HepG2 (cell line): ENCODE data around the gene GRPEL2. TPM values are rescaled to one million over a fixed set of nuclear protein-coding genes. Genes with fewer than 3 reads are reported as not detected.
A peak's percentile ranks its signal among the peaks of the same experiment; 100 is the strongest.

Experiments used
- CBX5 ChIP-seq: sonication (generic); formaldehyde crosslinking; IDR thresholded peaks from 2 replicates; pipeline ENCODE4 v1.4.0; 2020; ENCODE audit warnings: missing genetic modification reagents, borderline replicate concordance
- GFI1 ChIP-seq: sonication (generic); formaldehyde crosslinking; IDR thresholded peaks from 2 replicates; pipeline ENCODE4 v1.5.0; 2020; ENCODE audit warnings: missing genetic modification reagents, mild to moderate bottlenecking, borderline replicate concordance
- MIER2 ChIP-seq: IDR thresholded peaks from 2 replicates; pipeline ENCODE4 v1.6.1; 2016; ENCODE audit warnings: missing biosample characterization, missing genetic modification reagents
- SOX13 ChIP-seq, 3 experiments: fragments of 450-650 bp in 1 of 3; sonication (generic) in 1 of 3; formaldehyde crosslinking in 1 of 3; IDR thresholded peaks in 2 of 3; conservative IDR thresholded peaks in 1 of 3; 2 replicates each; pipeline versions ENCODE4 v1.5.0 to v1.6.1; 2016 to 2020; ENCODE audit warnings: antibody characterized with exemption in 1 of 3, mild to moderate bottlenecking in 1 of 3, missing compliant biosample characterization in 1 of 3, missing genetic modification reagents in 1 of 3, moderate library complexity in 1 of 3
- TOE1 ChIP-seq: sonication (generic); formaldehyde crosslinking; IDR thresholded peaks from 2 replicates; pipeline ENCODE4 v1.4.0; 2020; ENCODE audit warnings: mild to moderate bottlenecking, missing genetic modification reagents
- ZFP1 ChIP-seq: IDR thresholded peaks from 2 replicates; pipeline ENCODE4 v1.6.1; 2016
- ZFX ChIP-seq: sonication (generic); formaldehyde crosslinking; IDR thresholded peaks from 2 replicates; pipeline ENCODE4 v1.4.0; 2020; ENCODE audit warnings: mild to moderate bottlenecking, low read depth, missing genetic modification reagents, moderate library complexity
- ZNF556 ChIP-seq: sonication (generic); formaldehyde crosslinking; IDR thresholded peaks from 2 replicates; pipeline ENCODE4 v1.4.0; 2020; ENCODE audit warnings: mild to moderate bottlenecking, missing genetic modification reagents, borderline replicate concordance
- ZNF562 ChIP-seq: sonication (generic); formaldehyde crosslinking; IDR thresholded peaks from 2 replicates; pipeline ENCODE4 v1.8.0; 2022; ENCODE audit warnings: missing genetic modification reagents, borderline replicate concordance
- ZSCAN21 ChIP-seq: sonication (generic); formaldehyde crosslinking; IDR thresholded peaks from 2 replicates; pipeline ENCODE4 v1.8.0; 2022; ENCODE audit warnings: mild to moderate bottlenecking, missing genetic modification reagents, moderate library complexity, borderline replicate concordance
- ZZZ3 ChIP-seq: sonication (generic); formaldehyde crosslinking; IDR thresholded peaks from 2 replicates; pipeline ENCODE4 v1.4.0; 2020; ENCODE audit warnings: missing genetic modification reagents, mild to moderate bottlenecking, borderline replicate concordance
- polyA plus RNA-seq, 8 experiments: library from polyadenylated mRNA; depleted of rRNA in 3 of 8; stranded (reverse) in 7 of 8; unstranded in 1 of 8; fragments of >200 nt; fragmentation: Illumina TruSeq in 4 of 8; extraction: Trizol in 4 of 8; gene quantifications; 2 replicates each; pipeline versions ENCODE4 v1.2.1 to v1.2.3, GENCODE V29; 2011 to 2016; ENCODE audit warnings: low read depth in 4 of 8, missing spikeins in 1 of 8, mixed read lengths in 1 of 8; ENCODE audit not compliant: insufficient read depth in 1 of 8
- total RNA-seq, 5 experiments: library from RNA; depleted of rRNA; stranded (reverse); fragments of >200 nt; fragmentation: Illumina TruSeq; extraction: Trizol; gene quantifications; 2 replicates each; pipeline ENCODE4 v1.2.3, GENCODE V29; 2016; ENCODE audit warnings: low read depth in 1 of 5
- TF ChIP-seq, protein P1 (sequence below): sonication (generic); formaldehyde crosslinking; IDR thresholded peaks from 2 replicates; pipeline ENCODE4 v1.5.1; 2020; ENCODE audit warnings: mild to moderate bottlenecking, missing genetic modification reagents, borderline replicate concordance
- TF ChIP-seq, protein P2 (sequence below): IDR thresholded peaks from 2 replicates; pipeline ENCODE4 v1.6.1; 2016; ENCODE audit warnings: missing biosample characterization, missing genetic modification reagents, low read depth
- TF ChIP-seq, protein P3 (sequence below): sonication (generic); formaldehyde crosslinking; IDR thresholded peaks from 2 replicates; pipeline ENCODE4 v1.5.0; 2020; ENCODE audit warnings: mild to moderate bottlenecking, missing genetic modification reagents, moderate library complexity
- TF ChIP-seq, protein P4 (sequence below): sonication (generic); formaldehyde crosslinking; IDR thresholded peaks from 2 replicates; pipeline ENCODE4 v1.5.0; 2020; ENCODE audit warnings: mild to moderate bottlenecking, missing genetic modification reagents, borderline replicate concordance

Gene GRPEL2
- total and polyA plus RNA-seq, 2 of the 13 experiments (the other 11 are each of a cell fraction or from before 2014, with no cell fraction given), result 13.1 to 16.6 TPM

DNA sequence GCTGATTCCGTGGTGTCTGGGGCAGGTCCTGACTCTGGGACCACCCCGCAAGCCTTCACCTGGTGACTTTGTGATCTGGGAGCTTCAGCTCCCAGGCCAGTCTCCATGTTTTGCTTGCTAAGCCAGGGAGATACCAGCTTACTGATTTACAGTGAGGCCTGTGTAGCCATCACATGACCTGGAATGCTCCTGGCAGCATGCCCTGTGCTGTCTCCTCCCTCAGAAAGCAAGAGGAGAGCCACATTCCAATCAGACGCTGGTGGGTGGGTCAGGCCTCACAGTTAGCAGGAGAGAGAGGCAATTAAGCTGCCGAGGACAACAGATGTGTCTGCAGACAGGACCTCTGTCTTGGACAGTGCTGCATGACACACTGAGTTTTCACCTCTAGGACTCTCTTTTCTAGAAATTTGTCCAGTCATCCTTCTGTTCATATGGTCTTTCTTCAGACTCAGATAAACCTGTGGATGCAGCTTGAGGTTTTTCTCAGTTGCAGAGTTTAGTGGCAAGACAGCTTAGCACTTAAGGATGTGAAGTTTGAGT lies 24.4 kb upstream of the GRPEL2 start (continued):
- TF ChIP-seq, protein P1, sequence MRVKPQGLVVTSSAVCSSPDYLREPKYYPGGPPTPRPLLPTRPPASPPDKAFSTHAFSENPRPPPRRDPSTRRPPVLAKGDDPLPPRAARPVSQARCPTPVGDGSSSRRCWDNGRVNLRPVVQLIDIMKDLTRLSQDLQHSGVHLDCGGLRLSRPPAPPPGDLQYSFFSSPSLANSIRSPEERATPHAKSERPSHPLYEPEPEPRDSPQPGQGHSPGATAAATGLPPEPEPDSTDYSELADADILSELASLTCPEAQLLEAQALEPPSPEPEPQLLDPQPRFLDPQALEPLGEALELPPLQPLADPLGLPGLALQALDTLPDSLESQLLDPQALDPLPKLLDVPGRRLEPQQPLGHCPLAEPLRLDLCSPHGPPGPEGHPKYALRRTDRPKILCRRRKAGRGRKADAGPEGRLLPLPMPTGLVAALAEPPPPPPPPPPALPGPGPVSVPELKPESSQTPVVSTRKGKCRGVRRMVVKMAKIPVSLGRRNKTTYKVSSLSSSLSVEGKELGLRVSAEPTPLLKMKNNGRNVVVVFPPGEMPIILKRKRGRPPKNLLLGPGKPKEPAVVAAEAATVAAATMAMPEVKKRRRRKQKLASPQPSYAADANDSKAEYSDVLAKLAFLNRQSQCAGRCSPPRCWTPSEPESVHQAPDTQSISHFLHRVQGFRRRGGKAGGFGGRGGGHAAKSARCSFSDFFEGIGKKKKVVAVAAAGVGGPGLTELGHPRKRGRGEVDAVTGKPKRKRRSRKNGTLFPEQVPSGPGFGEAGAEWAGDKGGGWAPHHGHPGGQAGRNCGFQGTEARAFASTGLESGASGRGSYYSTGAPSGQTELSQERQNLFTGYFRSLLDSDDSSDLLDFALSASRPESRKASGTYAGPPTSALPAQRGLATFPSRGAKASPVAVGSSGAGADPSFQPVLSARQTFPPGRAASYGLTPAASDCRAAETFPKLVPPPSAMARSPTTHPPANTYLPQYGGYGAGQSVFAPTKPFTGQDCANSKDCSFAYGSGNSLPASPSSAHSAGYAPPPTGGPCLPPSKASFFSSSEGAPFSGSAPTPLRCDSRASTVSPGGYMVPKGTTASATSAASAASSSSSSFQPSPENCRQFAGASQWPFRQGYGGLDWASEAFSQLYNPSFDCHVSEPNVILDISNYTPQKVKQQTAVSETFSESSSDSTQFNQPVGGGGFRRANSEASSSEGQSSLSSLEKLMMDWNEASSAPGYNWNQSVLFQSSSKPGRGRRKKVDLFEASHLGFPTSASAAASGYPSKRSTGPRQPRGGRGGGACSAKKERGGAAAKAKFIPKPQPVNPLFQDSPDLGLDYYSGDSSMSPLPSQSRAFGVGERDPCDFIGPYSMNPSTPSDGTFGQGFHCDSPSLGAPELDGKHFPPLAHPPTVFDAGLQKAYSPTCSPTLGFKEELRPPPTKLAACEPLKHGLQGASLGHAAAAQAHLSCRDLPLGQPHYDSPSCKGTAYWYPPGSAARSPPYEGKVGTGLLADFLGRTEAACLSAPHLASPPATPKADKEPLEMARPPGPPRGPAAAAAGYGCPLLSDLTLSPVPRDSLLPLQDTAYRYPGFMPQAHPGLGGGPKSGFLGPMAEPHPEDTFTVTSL, result no peak
- TF ChIP-seq ZZZ3 (CRISPR knock-in tag) (no peak), ZFX (CRISPR knock-in tag) (peak; percentile 78), SOX13 (IDR thresholded peaks at IDR 0.05) (no peak), SOX13 (CRISPR knock-in tag; conservative IDR thresholded peaks at IDR 0.05 in 1 of 2, IDR thresholded peaks at IDR 0.05 in 1 of 2) (peak in 1 of 2 experiments; percentile 53; a peak in 1 of 4 replicates), ZSCAN21 (CRISPR knock-in tag) (no peak; the same call in 1 of the 2 replicates), ZFP1 (CRISPR knock-in tag) (peak; percentile 42; the same call in 1 of the 2 replicates), MIER2 (CRISPR knock-in tag) (0 out of 2 replicates have a peak, but pooled peaks have one; percentile 42), GFI1 (CRISPR knock-in tag) (no peak), TOE1 (CRISPR knock-in tag) (no peak), CBX5 (CRISPR knock-in tag) (peak; percentile 52; the same call in 1 of the 2 replicates), ZNF562 (CRISPR knock-in tag) (no peak), ZNF556 (no peak)
- TF ChIP-seq, protein P2, sequence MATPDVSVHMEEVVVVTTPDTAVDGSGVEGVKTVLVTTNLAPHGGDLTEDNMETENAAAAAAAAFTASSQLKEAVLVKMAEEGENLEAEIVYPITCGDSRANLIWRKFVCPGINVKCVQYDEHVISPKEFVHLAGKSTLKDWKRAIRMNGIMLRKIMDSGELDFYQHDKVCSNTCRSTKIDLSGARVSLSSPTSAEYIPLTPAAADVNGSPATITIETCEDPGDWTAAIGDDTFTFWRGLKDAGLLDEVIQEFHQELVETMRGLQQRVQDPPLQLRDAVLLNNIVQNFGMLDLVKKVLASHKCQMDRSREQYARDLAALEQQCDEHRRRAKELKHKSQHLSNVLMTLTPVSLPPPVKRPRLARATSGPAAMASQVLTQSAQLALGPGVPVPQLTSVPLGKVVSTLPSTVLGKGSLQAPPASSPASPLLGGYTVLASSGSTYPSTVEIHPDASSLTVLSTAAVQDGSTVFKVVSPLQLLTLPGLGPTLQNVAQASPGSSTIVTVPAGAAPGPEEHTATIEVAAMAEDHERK (CRISPR knock-in tag), result no peak
- TF ChIP-seq, protein P3, sequence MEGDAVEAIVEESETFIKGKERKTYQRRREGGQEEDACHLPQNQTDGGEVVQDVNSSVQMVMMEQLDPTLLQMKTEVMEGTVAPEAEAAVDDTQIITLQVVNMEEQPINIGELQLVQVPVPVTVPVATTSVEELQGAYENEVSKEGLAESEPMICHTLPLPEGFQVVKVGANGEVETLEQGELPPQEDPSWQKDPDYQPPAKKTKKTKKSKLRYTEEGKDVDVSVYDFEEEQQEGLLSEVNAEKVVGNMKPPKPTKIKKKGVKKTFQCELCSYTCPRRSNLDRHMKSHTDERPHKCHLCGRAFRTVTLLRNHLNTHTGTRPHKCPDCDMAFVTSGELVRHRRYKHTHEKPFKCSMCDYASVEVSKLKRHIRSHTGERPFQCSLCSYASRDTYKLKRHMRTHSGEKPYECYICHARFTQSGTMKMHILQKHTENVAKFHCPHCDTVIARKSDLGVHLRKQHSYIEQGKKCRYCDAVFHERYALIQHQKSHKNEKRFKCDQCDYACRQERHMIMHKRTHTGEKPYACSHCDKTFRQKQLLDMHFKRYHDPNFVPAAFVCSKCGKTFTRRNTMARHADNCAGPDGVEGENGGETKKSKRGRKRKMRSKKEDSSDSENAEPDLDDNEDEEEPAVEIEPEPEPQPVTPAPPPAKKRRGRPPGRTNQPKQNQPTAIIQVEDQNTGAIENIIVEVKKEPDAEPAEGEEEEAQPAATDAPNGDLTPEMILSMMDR (CRISPR knock-in tag), result 0 out of 2 replicates have a peak, but pooled peaks have one; percentile 21
- TF ChIP-seq, protein P4, sequence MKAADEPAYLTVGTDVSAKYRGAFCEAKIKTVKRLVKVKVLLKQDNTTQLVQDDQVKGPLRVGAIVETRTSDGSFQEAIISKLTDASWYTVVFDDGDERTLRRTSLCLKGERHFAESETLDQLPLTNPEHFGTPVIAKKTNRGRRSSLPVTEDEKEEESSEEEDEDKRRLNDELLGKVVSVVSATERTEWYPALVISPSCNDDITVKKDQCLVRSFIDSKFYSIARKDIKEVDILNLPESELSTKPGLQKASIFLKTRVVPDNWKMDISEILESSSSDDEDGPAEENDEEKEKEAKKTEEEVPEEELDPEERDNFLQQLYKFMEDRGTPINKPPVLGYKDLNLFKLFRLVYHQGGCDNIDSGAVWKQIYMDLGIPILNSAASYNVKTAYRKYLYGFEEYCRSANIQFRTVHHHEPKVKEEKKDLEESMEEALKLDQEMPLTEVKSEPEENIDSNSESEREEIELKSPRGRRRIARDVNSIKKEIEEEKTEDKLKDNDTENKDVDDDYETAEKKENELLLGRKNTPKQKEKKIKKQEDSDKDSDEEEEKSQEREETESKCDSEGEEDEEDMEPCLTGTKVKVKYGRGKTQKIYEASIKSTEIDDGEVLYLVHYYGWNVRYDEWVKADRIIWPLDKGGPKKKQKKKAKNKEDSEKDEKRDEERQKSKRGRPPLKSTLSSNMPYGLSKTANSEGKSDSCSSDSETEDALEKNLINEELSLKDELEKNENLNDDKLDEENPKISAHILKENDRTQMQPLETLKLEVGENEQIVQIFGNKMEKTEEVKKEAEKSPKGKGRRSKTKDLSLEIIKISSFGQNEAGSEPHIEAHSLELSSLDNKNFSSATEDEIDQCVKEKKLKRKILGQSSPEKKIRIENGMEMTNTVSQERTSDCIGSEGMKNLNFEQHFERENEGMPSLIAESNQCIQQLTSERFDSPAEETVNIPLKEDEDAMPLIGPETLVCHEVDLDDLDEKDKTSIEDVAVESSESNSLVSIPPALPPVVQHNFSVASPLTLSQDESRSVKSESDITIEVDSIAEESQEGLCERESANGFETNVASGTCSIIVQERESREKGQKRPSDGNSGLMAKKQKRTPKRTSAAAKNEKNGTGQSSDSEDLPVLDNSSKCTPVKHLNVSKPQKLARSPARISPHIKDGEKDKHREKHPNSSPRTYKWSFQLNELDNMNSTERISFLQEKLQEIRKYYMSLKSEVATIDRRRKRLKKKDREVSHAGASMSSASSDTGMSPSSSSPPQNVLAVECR, result no peak; the same call in 1 of the 2 replicates
